Stromal cell of bone marrow (primary cell): Measurements from ENCODE around the gene FOXE1.

Experiments
- DNase-seq: peaks from one replicate; pipeline ENCODE4 v3.0.0-alpha.2; 2012; ENCODE audit warnings: low read depth

Gene FOXE1

GRCh38 chr9:97853056-97853843, at the start of gene FOXE1:
TSS of gene FOXE1 (plus strand) at chr9:97853226. CDS start at chr9:97853915, 689 bp downstream.
- DNase-seq = no peak

GRCh38 chr9:97804059-97804365, 49.0 kb upstream of the FOXE1 start:
- DNase-seq = no peak

- DNase-seq = no peak
Observed at GRCh38 chr9:97806721-97807120, 46.3 kb upstream of the FOXE1 start.

- DNase-seq = no peak
Observed at GRCh38 chr9:97807681-97808080, 45.3 kb upstream of the FOXE1 start.

GRCh38 chr9:97808415-97808814, 44.6 kb upstream of the FOXE1 start:
- no peak for DNase-seq

GRCh38 chr9:97808972-97809371, 44.1 kb upstream of the FOXE1 start:
- no peak for DNase-seq

- no peak for DNase-seq
Observed at GRCh38 chr9:97809666-97810344, 43.2 kb upstream of the FOXE1 start.

GRCh38 chr9:97811533-97812246, 41.3 kb upstream of the FOXE1 start:
- no peak for DNase-seq

- DNase-seq = no peak
Observed at GRCh38 chr9:97812247-97812543, 40.8 kb upstream of the FOXE1 start.

GRCh38 chr9:97813072-97813471, 40.0 kb upstream of the FOXE1 start:
- DNase-seq = no peak

- no peak for DNase-seq
Observed at GRCh38 chr9:97819735-97820134, 33.3 kb upstream of the FOXE1 start.

- no peak for DNase-seq
Observed at GRCh38 chr9:97820373-97820772, 32.7 kb upstream of the FOXE1 start.

- DNase-seq = no peak
Observed at GRCh38 chr9:97830884-97831829, 21.9 kb upstream of the FOXE1 start.

GRCh38 chr9:97831843-97832636, 21.0 kb upstream of the FOXE1 start:
- DNase-seq = no peak

- no peak for DNase-seq
Observed at GRCh38 chr9:97840521-97840920, 12.5 kb upstream of the FOXE1 start.

- no peak for DNase-seq
Observed at GRCh38 chr9:97842960-97843359, 10.1 kb upstream of the FOXE1 start.

GRCh38 chr9:97845130-97845529, 7.9 kb upstream of the FOXE1 start:
- DNase-seq = peak; percentile 9

GRCh38 chr9:97845763-97846162, 7.3 kb upstream of the FOXE1 start:
- DNase-seq = no peak

- DNase-seq = no peak
Observed at GRCh38 chr9:97846347-97846746, 6.7 kb upstream of the FOXE1 start.

- no peak for DNase-seq
Observed at GRCh38 chr9:97847474-97848214, 5.4 kb upstream of the FOXE1 start.

- no peak for DNase-seq
Observed at GRCh38 chr9:97848215-97848479, 4.9 kb upstream of the FOXE1 start.
